ENCODE results near the gene GPN3. TPM values are rescaled to one million over a fixed set of nuclear protein-coding genes. Genes with fewer than 3 reads are reported as not detected.

Gene GPN3
- polyA plus RNA-seq (2012; ENCODE audit: insufficient read length, low read depth), result 35.5 TPM

GRCh38 chr12:110468214-110469048 is at the start of gene GPN3, which contains the start of gene FAM216A:
Gene GPN3, minus strand, starts transcription at chr12:110468257. Its CDS starts 54 bp downstream, at chr12:110468203.
Gene FAM216A, plus strand, starts transcription at chr12:110468845. Its CDS starts 31 bp downstream, at chr12:110468876.
- TF ChIP-seq SIN3A (IDR thresholded peaks at IDR 0.05; ENCODE audit: borderline replicate concordance, insufficient read depth, low read length) (0 out of 2 replicates have a peak, but pooled peaks have one; percentile 10), TAF1 (IDR thresholded peaks at IDR 0.05; ENCODE audit: borderline replicate concordance, insufficient read depth, low read length) (peak; percentile 85), REST (IDR thresholded peaks at IDR 0.05; ENCODE audit: insufficient read depth in 1 of 2, low read depth in 2 of 2, low read length in 2 of 2) (peak; percentile 25 to 31; a peak in 3 of 4 replicates), FOXP2 (optimal IDR thresholded peaks at IDR 0.05; ENCODE audit: borderline replicate concordance, extremely low read depth, extremely low read length, insufficient read depth) (peak; percentile 76), POLR2AphosphoS5 (IDR thresholded peaks at IDR 0.05; ENCODE audit: low read depth, low read length) (peak; percentile 96)

GRCh38 chr12:110516995-110517394 is 48.9 kb upstream of the GPN3 start:
- TF ChIP-seq POLR2AphosphoS5 (IDR thresholded peaks at IDR 0.05; ENCODE audit: low read depth, low read length), result no peak
- no peak for TF ChIP-seq REST (IDR thresholded peaks at IDR 0.05; ENCODE audit: insufficient read depth in 1 of 2, low read depth in 2 of 2, low read length in 2 of 2)
- TF ChIP-seq TAF1 (IDR thresholded peaks at IDR 0.05; ENCODE audit: borderline replicate concordance, insufficient read depth, low read length), result no peak
- no peak for TF ChIP-seq SIN3A (IDR thresholded peaks at IDR 0.05; ENCODE audit: borderline replicate concordance, insufficient read depth, low read length)
- no peak for TF ChIP-seq FOXP2 (optimal IDR thresholded peaks at IDR 0.05; ENCODE audit: borderline replicate concordance, extremely low read depth, extremely low read length, insufficient read depth)

DNA sequence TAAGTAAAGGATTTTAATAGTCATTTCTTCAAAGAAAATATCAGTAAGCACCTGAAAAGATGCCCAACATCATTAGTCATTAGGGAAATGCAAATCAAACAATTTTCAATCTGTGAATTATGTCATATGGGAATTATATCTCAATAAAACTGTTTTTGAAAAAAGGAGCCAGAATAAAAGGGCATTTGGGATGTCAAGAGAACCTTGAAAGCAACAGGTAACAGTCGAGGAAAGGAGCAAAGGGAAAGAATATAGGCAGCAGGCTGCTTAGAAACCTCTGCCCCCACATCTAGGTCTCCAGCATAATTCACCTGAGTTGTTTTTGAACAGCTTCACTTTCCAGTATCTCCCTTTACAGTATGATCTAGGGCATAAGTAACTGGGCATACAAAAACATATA is 46.3 kb upstream of the GPN3 start:
- TF ChIP-seq TAF1 (IDR thresholded peaks at IDR 0.05; ENCODE audit: borderline replicate concordance, insufficient read depth, low read length) (no peak), FOXP2 (optimal IDR thresholded peaks at IDR 0.05; ENCODE audit: borderline replicate concordance, extremely low read depth, extremely low read length, insufficient read depth) (no peak), REST (IDR thresholded peaks at IDR 0.05; ENCODE audit: insufficient read depth in 1 of 2, low read depth in 2 of 2, low read length in 2 of 2) (no peak), POLR2AphosphoS5 (IDR thresholded peaks at IDR 0.05; ENCODE audit: low read depth, low read length) (no peak), SIN3A (IDR thresholded peaks at IDR 0.05; ENCODE audit: borderline replicate concordance, insufficient read depth, low read length) (no peak)

DNA sequence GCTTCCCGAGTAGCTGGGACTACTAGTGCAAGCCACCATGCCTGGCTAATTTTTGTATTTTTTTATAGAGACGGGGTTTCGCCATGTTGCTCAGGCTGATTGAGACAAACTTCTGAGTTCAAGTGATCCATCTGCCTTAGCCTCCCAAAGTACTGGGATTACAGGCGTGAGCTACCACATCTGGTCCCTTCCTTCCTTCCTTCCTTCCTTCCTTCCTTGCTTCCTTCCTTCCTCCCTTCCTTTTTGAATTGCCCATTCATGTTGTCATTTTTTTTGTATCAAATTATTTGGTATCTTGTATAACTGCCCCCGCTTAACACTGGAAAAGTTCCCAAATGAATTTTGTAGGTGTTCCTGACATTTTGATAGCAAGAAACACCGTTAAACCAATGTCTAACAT is 45.8 kb upstream of the GPN3 start:
- TF ChIP-seq SIN3A (IDR thresholded peaks at IDR 0.05; ENCODE audit: borderline replicate concordance, insufficient read depth, low read length) (no peak), POLR2AphosphoS5 (IDR thresholded peaks at IDR 0.05; ENCODE audit: low read depth, low read length) (no peak), FOXP2 (optimal IDR thresholded peaks at IDR 0.05; ENCODE audit: borderline replicate concordance, extremely low read depth, extremely low read length, insufficient read depth) (no peak), TAF1 (IDR thresholded peaks at IDR 0.05; ENCODE audit: borderline replicate concordance, insufficient read depth, low read length) (no peak), REST (IDR thresholded peaks at IDR 0.05; ENCODE audit: insufficient read depth in 1 of 2, low read depth in 2 of 2, low read length in 2 of 2) (no peak)
